ENCODE measurements around the gene TOR2A. TPM values are rescaled to one million over a fixed set of nuclear protein-coding genes. Genes with fewer than 3 reads are reported as not detected.

The TOR2A gene
- total and polyA plus RNA-seq, 10 donors = 16.8 to 36.5 (median 22.7) TPM

GRCh38 chr9:127734247-127734746, 797 bp downstream of the TOR2A start:
- intact Hi-C loops (cut with DNase I; ENCODE audit: low total_unique reads) = loop anchor here (5.0 kb wide), 1 partner anchor 142 kb away; no protein-coding TSS in a partner anchor
- Histone ChIP-seq H3K27me3 (replicated peaks in 1 of 7) (no peaks in the 10 kb centered on the region), H3K27ac (peak overlapping the region; percentile 93 to 99 (median 96)), H3K4me1 (peaks cover 17 to 67% (median 51%) of the 10 kb centered on the region in 6 donors), H3K9me3 (no peaks in the 10 kb centered on the region), H3K4me3 (peak overlapping the region; percentile 58 to 97 (median 84)), H3K36me3 (peaks cover 0 to 54% (median 31%) of the 10 kb centered on the region in 6 donors)
- TF ChIP-seq POLR2AphosphoS5 (IDR thresholded peaks at IDR 0.05) (no peak), POLR2A (IDR thresholded peaks at IDR 0.05) (no peak)
- TF ChIP-seq, protein P1, sequence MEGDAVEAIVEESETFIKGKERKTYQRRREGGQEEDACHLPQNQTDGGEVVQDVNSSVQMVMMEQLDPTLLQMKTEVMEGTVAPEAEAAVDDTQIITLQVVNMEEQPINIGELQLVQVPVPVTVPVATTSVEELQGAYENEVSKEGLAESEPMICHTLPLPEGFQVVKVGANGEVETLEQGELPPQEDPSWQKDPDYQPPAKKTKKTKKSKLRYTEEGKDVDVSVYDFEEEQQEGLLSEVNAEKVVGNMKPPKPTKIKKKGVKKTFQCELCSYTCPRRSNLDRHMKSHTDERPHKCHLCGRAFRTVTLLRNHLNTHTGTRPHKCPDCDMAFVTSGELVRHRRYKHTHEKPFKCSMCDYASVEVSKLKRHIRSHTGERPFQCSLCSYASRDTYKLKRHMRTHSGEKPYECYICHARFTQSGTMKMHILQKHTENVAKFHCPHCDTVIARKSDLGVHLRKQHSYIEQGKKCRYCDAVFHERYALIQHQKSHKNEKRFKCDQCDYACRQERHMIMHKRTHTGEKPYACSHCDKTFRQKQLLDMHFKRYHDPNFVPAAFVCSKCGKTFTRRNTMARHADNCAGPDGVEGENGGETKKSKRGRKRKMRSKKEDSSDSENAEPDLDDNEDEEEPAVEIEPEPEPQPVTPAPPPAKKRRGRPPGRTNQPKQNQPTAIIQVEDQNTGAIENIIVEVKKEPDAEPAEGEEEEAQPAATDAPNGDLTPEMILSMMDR (IDR thresholded peaks at IDR 0.05 in 8 of 11, conservative IDR thresholded peaks at IDR 0.05 in 3 of 11) = no peak
- WGBS, 5 donors = 49 to 72% (median 62%) methylated on average over 20 to 22 of the region's 22 CpGs
- peak; percentile 89 for DNase-seq

DNA sequence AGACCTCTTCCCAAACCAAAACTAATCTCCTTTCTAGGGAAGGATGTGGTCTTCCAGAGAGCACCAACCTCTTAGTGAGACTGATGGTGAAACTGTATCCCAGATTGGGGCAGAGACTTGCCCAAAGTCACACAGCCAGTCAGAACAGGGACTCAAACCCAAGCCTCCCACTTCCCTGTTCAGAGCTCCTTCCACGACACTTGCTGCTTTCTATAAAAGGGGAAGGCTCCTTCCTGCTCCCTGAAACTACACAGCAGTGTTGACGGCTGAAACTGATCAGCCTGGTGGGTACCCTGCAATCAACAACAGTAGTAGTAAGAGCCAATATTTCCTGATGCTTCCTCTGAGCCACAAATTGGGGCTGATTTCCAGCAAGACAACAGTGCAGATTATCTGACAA, 1.5 kb downstream of the TOR2A start:
- WGBS, 5 donors = 46 to 63% (median 52%) methylated on average over 2 of the region's 2 CpGs
- peak overlapping the region in 2 of 8 donors; percentile 98 to 99 for H3K27ac ChIP-seq
- H3K27me3 ChIP-seq (replicated peaks in 1 of 7) = no peaks in the 10 kb centered on the region
- peak overlapping the region in 1 of 8 donors; percentile 97 for H3K4me3 ChIP-seq
- peaks cover 0 to 47% (median 24%) of the 10 kb centered on the region in 6 donors for H3K36me3 ChIP-seq
- intact Hi-C loops (cut with DNase I; ENCODE audit: low total_unique reads) = loop anchor here (5.0 kb wide), 1 partner anchor 141 kb away; no protein-coding TSS in a partner anchor
- no peak for DNase-seq
- H3K9me3 ChIP-seq = no peaks in the 10 kb centered on the region
- TF ChIP-seq POLR2AphosphoS5 (IDR thresholded peaks at IDR 0.05) = no peak
- TF ChIP-seq, protein P1 (IDR thresholded peaks at IDR 0.05 in 8 of 11, conservative IDR thresholded peaks at IDR 0.05 in 3 of 11) = no peak
- H3K4me1 ChIP-seq = peaks cover 17 to 67% (median 51%) of the 10 kb centered on the region in 6 donors

- TF ChIP-seq POLR2AphosphoS5 (IDR thresholded peaks at IDR 0.05) (no peak), POLR2A (IDR thresholded peaks at IDR 0.05) (no peak)
- TF ChIP-seq, protein P1 (IDR thresholded peaks at IDR 0.05 in 8 of 11, conservative IDR thresholded peaks at IDR 0.05 in 3 of 11) = no peak
- intact Hi-C loops (cut with DNase I; ENCODE audit: low total_unique reads) = loop anchor here (5.0 kb wide), 1 partner anchor 140 kb away; no protein-coding TSS in a partner anchor
- peaks cover 0 to 36% (median 13%) of the 10 kb centered on the region in 6 donors for H3K36me3 ChIP-seq
- no peaks in the 10 kb centered on the region for H3K27me3 ChIP-seq (replicated peaks in 1 of 7)
- no peak for DNase-seq
- WGBS, 5 donors = 82 to 98% (median 94%) methylated on average over 6 to 21 of the region's 21 CpGs
- H3K9me3 ChIP-seq = no peaks in the 10 kb centered on the region
- peak overlapping the region in 2 of 8 donors; percentile 39 to 50 for H3K27ac ChIP-seq
- H3K4me3 ChIP-seq = no peak overlapping the region
- H3K4me1 ChIP-seq = peaks cover 17 to 67% (median 49%) of the 10 kb centered on the region in 6 donors
Observed at GRCh38 chr9:127732444-127732843, 2.6 kb downstream of the TOR2A start.

- intact Hi-C loops (cut with DNase I; ENCODE audit: low total_unique reads) = loop anchor here (5.0 kb wide), 1 partner anchor 140 kb away; no protein-coding TSS in a partner anchor
- H3K4me3 ChIP-seq = no peak overlapping the region
- TF ChIP-seq POLR2AphosphoS5 (IDR thresholded peaks at IDR 0.05) (peak; percentile 13 to 62 (median 51)), POLR2A (IDR thresholded peaks at IDR 0.05) (no peak)
- H3K4me1 ChIP-seq = peaks cover 17 to 66% (median 46%) of the 10 kb centered on the region in 6 donors
- DNase-seq = no peak
- no peaks in the 10 kb centered on the region for H3K27me3 ChIP-seq (replicated peaks in 1 of 7)
- H3K27ac ChIP-seq = peak overlapping the region in 4 of 8 donors; percentile 39 to 62 (median 50)
- WGBS, 5 donors = 60 to 90% (median 78%) methylated on average over 11 to 16 of the region's 16 CpGs
- H3K36me3 ChIP-seq = peaks cover 0 to 36% (median 13%) of the 10 kb centered on the region in 6 donors
- no peaks in the 10 kb centered on the region for H3K9me3 ChIP-seq
Observed at GRCh38 chr9:127731938-127732337, 3.2 kb downstream of the TOR2A start.

Data from spleen (tissue), 11 donors.